Measurements from ENCODE around the gene SPEN. TPM values are rescaled to one million over a fixed set of nuclear protein-coding genes. Genes with fewer than 3 reads are reported as not detected.
"Not testable (repeated sequence)": the region's sequence is repeated elsewhere in the genome, so short reads cannot be mapped to it uniquely, and the experiment has no call there.

SPEN gene
- total RNA-seq, 1 donor from 2014 or later: 54.7 TPM

GRCh38 chr1:15803380-15803779 lies 44.1 kb upstream of the SPEN start:
- H3K4me3 ChIP-seq: no peak overlapping the region
- TF ChIP-seq CTCF (IDR thresholded peaks at IDR 0.05): peak; percentile 30
- H3K9me3 ChIP-seq: no peaks in the 10 kb centered on the region
- H3K36me3 ChIP-seq: no peaks in the 10 kb centered on the region
- no peak for DNase-seq
- H3K27me3 ChIP-seq (ENCODE audit: low read depth): no peaks in the 10 kb centered on the region
- H3K27ac ChIP-seq: no peak overlapping the region
- peaks cover 30% of the 10 kb centered on the region for H3K4me1 ChIP-seq
- ATAC-seq: no peak
- intact Hi-C loops (cut with DNase I): no loop called here

GRCh38 chr1:15804060-15804459 lies 43.4 kb upstream of the SPEN start:
- ATAC-seq (no peak), DNase-seq (no peak)
- no peak for TF ChIP-seq CTCF (IDR thresholded peaks at IDR 0.05)
- H3K9me3 ChIP-seq: no peaks in the 10 kb centered on the region
- no peaks in the 10 kb centered on the region for H3K27me3 ChIP-seq (ENCODE audit: low read depth)
- peaks cover 23% of the 10 kb centered on the region for H3K4me1 ChIP-seq
- no peak overlapping the region for H3K4me3 ChIP-seq
- intact Hi-C loops (cut with DNase I): no loop called here
- H3K27ac ChIP-seq: no peak overlapping the region
- no peaks in the 10 kb centered on the region for H3K36me3 ChIP-seq

GRCh38 chr1:15807121-15807520 lies 40.4 kb upstream of the SPEN start:
- Histone ChIP-seq H3K4me1 (no peaks in the 10 kb centered on the region), H3K27ac (no peak overlapping the region), H3K9me3 (no peaks in the 10 kb centered on the region), H3K4me3 (no peak overlapping the region), H3K27me3 (ENCODE audit: low read depth) (no peaks in the 10 kb centered on the region), H3K36me3 (no peaks in the 10 kb centered on the region)
- intact Hi-C loops (cut with DNase I): no loop called here
- TF ChIP-seq CTCF (IDR thresholded peaks at IDR 0.05): no peak
- DNase-seq (no peak), ATAC-seq (no peak)

GRCh38 chr1:15807549-15807948 lies 40.0 kb upstream of the SPEN start, which contains the start of gene UQCRHL:
TSS of gene UQCRHL (minus strand) at chr1:15807649. CDS start at chr1:15807649, 0 bp downstream.
- DNase-seq; ATAC-seq; H3K9me3 ChIP-seq; H3K27me3 ChIP-seq (ENCODE audit: low read depth); H3K27ac ChIP-seq; intact Hi-C loops (cut with DNase I); H3K36me3 ChIP-seq; H3K4me1 ChIP-seq; H3K4me3 ChIP-seq: not testable (repeated sequence)

GRCh38 chr1:15808955-15809354 lies 38.6 kb upstream of the SPEN start:
- H3K27ac ChIP-seq: no peak overlapping the region
- H3K4me3 ChIP-seq: no peak overlapping the region
- TF ChIP-seq CTCF (IDR thresholded peaks at IDR 0.05): no peak
- intact Hi-C loops (cut with DNase I): no loop called here
- DNase-seq (no peak), ATAC-seq (no peak)
- no peaks in the 10 kb centered on the region for H3K9me3 ChIP-seq
- H3K36me3 ChIP-seq: no peaks in the 10 kb centered on the region
- H3K4me1 ChIP-seq: no peaks in the 10 kb centered on the region
- H3K27me3 ChIP-seq (ENCODE audit: low read depth): no peaks in the 10 kb centered on the region

GRCh38 chr1:15810073-15810472 lies 37.4 kb upstream of the SPEN start:
- TF ChIP-seq CTCF (IDR thresholded peaks at IDR 0.05): no peak
- intact Hi-C loops (cut with DNase I): loop anchor here (10.0 kb wide), 1 partner anchor 185 kb away; no protein-coding TSS in a partner anchor
- ATAC-seq: no peak
- no peaks in the 10 kb centered on the region for H3K36me3 ChIP-seq
- H3K9me3 ChIP-seq: no peaks in the 10 kb centered on the region
- H3K4me3 ChIP-seq: no peak overlapping the region
- no peak for DNase-seq
- H3K27me3 ChIP-seq (ENCODE audit: low read depth): no peaks in the 10 kb centered on the region
- H3K4me1 ChIP-seq: no peaks in the 10 kb centered on the region
- no peak overlapping the region for H3K27ac ChIP-seq

All from lower lobe of right lung (tissue), 2 donors.